ENCODE results near the gene B9D2.

GRCh38 chr19:41357746-41358145 lies 6.2 kb downstream of the B9D2 start:
- no peak for TF ChIP-seq CTCF (IDR thresholded peaks at IDR 0.05; ENCODE audit: borderline replicate concordance, extremely low read depth, low read length, poor library complexity, severe bottlenecking)
- TF ChIP-seq EZH2 (IDR thresholded peaks at IDR 0.05; ENCODE audit: borderline replicate concordance, low read depth, low read length, severe bottlenecking) = no peak
